Body of pancreas (tissue), 4 donors: ENCODE data around the gene POLE3.

Experiments
- CTCF ChIP-seq, 7 experiments: fragments of 450-650 bp in 4 of 7; fragments of 200-600 bp in 3 of 7; sonication (generic) in 3 of 7; IDR thresholded peaks; one replicate each; pipeline ENCODE4 v1.5.1; 2016 to 2019; ENCODE audit warnings: antibody characterized with exemption in 7 of 7
- POLR2A ChIP-seq, 3 donors: fragments of 450-650 bp; IDR thresholded peaks; one replicate each; pipeline ENCODE4 v1.6.1; 2016; ENCODE audit warnings: antibody characterized with exemption in 3 of 3, mild to moderate bottlenecking in 2 of 3

GRCh38 chr9:113409883-113410206, 630 bp downstream of the POLE3 start:
- TF ChIP-seq CTCF (IDR thresholded peaks at IDR 0.05), result no peak
- no peak for TF ChIP-seq POLR2A (IDR thresholded peaks at IDR 0.05)
